Skeletal muscle satellite cell (primary cell): ENCODE results near the gene CNTNAP2.

Experiments used
- H3K27me3 ChIP-seq: 2 replicates; pipeline ENCODE4 v1.7.0; 2013; ENCODE audit warnings: low read length; ENCODE audit not compliant: control insufficient read depth, insufficient read depth
- H3K36me3 ChIP-seq: 2 replicates; pipeline ENCODE4 v1.7.0; 2013; ENCODE audit warnings: mild to moderate bottlenecking, control low read depth, low read length; ENCODE audit not compliant: insufficient read depth
- H3K4me1 ChIP-seq: 2 replicates; pipeline ENCODE4 v1.7.0; 2013; ENCODE audit warnings: low read length; ENCODE audit not compliant: control insufficient read depth, insufficient read depth
- H3K4me2 ChIP-seq: 2 replicates; pipeline ENCODE4 v1.7.0; 2013; ENCODE audit warnings: mild to moderate bottlenecking, low read length
- H3K4me3 ChIP-seq: 2 replicates; pipeline ENCODE4 v1.7.0; 2013; ENCODE audit warnings: low read length
- H3K9ac ChIP-seq: 2 replicates; pipeline ENCODE4 v1.7.0; 2013; ENCODE audit warnings: mild to moderate bottlenecking, low read depth, low read length, moderate library complexity
- H3K9me3 ChIP-seq: replicated peaks from 2 replicates; pipeline ENCODE4 v1.7.0; 2013; ENCODE audit warnings: mild to moderate bottlenecking, control low read depth, low read length

Gene CNTNAP2

DNA sequence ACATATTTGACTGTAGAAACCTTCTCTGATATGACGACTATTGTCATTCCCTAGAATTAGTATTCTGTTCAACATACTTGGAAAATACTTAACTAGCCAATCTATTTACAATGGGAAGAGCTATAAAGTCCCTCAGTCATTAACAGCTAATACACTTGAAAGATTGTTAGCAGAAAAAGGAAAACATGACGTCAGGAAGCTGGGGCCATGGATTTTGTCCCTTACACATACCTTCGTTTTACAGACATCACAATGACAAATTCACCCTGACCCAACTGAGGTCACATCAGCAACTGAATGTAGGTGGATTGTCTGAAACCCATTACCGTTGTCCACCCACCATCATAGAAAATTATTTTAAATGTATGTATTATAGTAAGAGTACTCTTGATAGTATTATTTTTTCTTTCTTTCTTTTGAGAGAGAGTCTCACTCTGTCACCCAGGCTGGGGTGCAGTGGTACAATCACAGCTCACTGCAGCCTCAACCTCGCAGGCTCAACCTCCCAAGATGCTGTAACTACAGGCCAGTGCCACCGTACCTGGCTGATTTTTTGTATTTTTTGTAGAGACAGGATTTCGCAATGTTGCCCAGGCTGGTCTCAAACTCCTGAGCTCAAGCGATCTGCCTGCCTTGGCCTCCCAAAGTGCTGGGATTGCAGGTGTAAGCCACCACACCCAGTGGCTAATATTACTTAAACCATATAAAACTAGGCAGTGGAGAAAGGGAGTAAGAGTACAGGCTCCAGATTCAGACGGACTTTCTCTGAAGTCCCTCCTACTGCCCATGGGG is 1977.0 kb downstream of the CNTNAP2 start:
- Histone ChIP-seq H3K27me3 (no peaks in the 10 kb centered on the region), H3K9me3 (no peaks in the 10 kb centered on the region), H3K36me3 (no peaks in the 10 kb centered on the region), H3K4me3 (no peak overlapping the region), H3K4me1 (no peaks in the 10 kb centered on the region), H3K9ac (no peak overlapping the region), H3K4me2 (no peak overlapping the region)

DNA sequence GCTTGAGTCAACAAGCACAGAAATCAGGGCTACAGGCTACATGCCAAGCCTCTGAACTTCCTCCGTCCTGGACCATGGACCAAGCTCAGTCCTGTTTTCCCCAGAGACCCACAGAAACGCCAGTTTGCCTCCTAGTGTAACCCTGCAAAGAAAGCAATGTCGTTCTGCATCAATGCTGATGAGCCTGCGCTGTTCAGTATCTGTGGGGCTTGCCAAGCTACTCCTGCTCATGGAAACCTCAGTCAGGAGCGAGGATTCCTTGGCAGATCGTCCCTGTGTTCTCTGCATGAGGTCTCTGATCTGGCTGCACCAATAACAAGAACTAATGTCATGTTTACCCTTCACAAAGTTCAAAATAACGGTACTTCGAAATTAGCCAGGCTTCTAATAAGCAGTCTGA is 1978.5 kb downstream of the CNTNAP2 start:
- Histone ChIP-seq H3K9me3 (no peaks in the 10 kb centered on the region), H3K36me3 (no peaks in the 10 kb centered on the region), H3K27me3 (no peaks in the 10 kb centered on the region), H3K9ac (no peak overlapping the region), H3K4me1 (no peaks in the 10 kb centered on the region), H3K4me3 (no peak overlapping the region), H3K4me2 (no peak overlapping the region)

DNA sequence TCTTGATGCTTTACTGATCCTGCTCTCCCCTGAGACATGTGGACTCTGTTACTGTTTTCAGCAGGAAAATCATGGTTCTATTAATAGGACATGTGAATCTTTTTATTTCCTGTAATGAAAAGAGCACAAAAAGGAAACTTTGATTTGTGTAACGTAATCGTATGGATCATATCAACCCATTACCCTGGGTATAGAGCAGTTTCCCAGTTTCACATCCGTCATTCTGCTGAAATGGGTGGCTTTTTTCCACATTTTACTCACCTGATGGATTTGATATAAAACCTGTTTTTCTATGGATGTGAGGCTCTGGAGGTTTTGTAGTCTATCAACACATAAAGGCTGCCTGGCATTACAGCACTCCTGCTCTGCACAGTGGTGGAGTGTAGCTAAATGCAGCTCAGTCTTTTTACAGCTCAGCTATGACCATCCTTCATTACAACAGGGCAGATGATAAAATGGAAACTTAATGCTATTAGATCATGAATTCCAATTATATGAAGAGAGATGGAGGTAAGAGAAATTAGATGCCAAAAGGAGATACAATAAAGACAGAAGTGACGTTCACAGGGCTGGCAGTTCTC is 1987.6 kb downstream of the CNTNAP2 start:
- Histone ChIP-seq H3K36me3 (no peaks in the 10 kb centered on the region), H3K9me3 (no peaks in the 10 kb centered on the region), H3K4me2 (no peak overlapping the region), H3K9ac (no peak overlapping the region), H3K4me3 (no peak overlapping the region), H3K27me3 (no peaks in the 10 kb centered on the region), H3K4me1 (no peaks in the 10 kb centered on the region)

DNA sequence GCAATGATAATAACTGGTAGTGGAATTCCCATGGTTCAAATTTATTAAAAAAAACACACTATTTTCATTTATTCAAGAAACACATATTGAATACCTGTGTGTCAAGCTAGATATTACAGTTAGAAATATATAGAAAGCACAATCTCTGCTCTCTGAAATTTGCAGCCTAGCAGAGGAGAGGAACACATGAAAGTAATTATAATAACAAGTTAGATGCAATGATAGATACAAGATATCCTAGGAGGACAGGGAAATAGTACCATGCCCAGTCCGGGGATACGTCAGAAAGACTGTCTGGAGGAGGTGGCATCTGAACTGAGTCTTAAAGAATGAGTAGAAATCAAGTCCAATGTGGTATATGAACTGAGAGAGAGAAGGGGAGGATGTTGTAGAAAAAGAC is 1988.3 kb downstream of the CNTNAP2 start:
- Histone ChIP-seq H3K4me1 (no peaks in the 10 kb centered on the region), H3K4me3 (no peak overlapping the region), H3K36me3 (no peaks in the 10 kb centered on the region), H3K4me2 (no peak overlapping the region), H3K9ac (no peak overlapping the region), H3K9me3 (no peaks in the 10 kb centered on the region), H3K27me3 (no peaks in the 10 kb centered on the region)

DNA sequence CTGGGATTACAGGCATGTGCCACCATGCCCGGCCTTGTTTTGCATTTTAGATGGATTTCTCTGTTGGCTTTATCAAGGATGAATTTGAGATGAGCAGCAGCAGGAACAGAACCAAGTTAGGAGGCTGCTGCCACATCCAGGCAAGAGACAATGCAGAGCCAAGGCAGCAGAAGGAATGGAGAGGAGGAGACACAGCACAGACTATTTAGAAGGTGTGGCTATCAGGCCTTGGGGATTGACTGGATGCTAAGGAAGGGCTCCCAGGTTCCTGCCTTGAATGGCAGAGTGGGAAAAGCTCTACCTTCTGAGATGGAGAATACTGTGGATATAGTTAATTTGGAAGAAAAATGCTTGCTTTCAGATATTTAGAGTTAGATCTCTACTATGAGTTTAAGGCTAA is 1989.3 kb downstream of the CNTNAP2 start:
- Histone ChIP-seq H3K4me1 (no peaks in the 10 kb centered on the region), H3K27me3 (no peaks in the 10 kb centered on the region), H3K4me2 (no peak overlapping the region), H3K9me3 (no peaks in the 10 kb centered on the region), H3K36me3 (no peaks in the 10 kb centered on the region), H3K9ac (no peak overlapping the region), H3K4me3 (no peak overlapping the region)

DNA sequence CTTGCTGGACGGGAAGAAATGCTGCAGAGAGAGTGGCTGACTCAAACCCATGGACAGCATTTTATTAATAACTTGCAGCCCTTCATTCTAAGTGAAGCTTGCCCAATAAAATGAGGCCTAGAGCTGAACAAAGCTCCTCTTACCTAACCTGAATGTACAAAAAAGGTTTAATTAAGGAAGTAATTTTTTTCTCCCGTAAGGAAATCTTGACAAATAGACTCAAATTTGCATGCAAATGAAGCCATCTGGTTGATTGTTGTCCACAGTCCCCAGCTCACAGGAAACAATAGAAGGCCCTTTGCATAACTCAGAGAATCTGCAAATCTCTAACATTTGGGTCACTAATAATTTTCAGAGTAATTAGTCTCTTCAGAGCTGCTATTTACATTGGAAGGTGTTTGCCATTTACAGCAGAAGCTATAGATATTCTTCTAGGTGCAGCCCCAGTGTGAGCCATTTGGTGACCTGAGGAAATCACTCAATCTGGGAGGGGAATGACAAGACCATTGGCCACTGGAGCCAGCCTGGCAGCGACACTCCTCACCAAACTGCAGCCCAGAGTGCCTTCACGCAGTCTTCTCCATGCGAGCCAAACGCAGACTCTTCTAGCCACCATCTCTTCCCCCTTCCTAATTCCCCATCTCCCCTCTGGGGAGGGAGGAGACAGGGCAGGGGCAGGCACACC is 1991.0 kb downstream of the CNTNAP2 start:
- no peaks in the 10 kb centered on the region for H3K4me1 ChIP-seq
- H3K9ac ChIP-seq, result no peak overlapping the region

DNA sequence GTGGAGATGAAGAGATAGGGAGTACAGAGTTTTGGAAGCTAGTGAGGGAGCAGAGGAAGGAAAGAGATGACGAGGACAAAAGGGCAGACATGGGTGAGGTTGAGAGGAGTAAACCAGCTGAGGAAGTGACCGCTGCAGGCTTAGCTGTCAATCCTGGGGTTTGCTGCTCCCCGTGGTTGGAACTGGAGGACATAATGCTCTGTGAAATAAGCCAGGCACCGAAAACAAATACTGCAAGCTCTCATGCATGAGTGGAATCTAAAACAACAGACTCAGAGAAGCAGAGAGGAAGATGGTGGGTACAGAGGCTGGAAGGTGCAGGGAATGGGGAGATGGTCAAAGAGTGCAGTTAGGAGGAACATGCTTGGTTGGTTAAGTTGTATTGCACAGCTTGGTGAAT is 1991.8 kb downstream of the CNTNAP2 start:
- Histone ChIP-seq H3K27me3 (no peaks in the 10 kb centered on the region), H3K36me3 (no peaks in the 10 kb centered on the region), H3K4me2 (no peak overlapping the region), H3K4me3 (no peak overlapping the region), H3K9ac (no peak overlapping the region), H3K4me1 (no peaks in the 10 kb centered on the region), H3K9me3 (no peaks in the 10 kb centered on the region)

More for the DNA sequence above, 1991.0 kb downstream of the CNTNAP2 start:
- H3K27me3 ChIP-seq, result no peaks in the 10 kb centered on the region
- no peak overlapping the region for H3K4me3 ChIP-seq
- H3K4me2 ChIP-seq, result no peak overlapping the region
- H3K9me3 ChIP-seq, result no peaks in the 10 kb centered on the region
- no peaks in the 10 kb centered on the region for H3K36me3 ChIP-seq

DNA sequence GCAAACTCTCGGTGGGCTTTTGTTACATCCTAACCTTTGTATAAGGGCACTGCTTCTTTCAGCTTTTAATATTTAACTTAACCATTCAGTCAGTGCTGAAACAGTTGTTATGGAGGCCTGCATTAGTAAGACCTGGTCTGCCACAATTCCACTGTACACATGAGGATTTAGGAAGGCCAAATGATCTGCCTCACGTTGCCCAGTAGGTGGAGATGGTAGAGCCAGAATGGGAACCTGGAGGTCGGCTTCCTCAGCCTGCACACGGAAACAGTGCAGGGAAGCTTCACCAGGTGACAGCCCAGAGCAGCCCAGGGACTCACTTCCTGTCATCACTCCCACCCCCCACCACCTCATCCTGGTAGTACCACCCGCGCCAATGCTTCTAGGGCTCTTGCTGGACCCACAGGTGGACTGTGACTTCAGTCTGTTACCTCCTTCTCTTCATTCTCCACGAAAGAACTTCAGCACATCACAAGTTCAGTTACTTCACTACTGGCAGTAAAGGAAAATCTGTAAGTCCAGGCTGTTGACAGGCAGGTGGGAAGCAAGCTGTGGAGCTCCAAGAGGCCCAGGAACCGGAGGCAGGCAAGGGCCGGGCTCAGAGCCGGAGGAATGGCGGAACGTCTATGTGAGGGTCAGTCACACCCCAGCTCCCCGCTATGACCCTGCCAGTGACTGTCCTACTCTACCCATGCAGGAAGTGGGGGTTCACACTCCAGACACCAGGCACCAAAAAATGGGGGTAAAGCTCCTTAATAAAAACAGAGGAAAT is 1993.7 kb downstream of the CNTNAP2 start:
- no peaks in the 10 kb centered on the region for H3K9me3 ChIP-seq
- no peaks in the 10 kb centered on the region for H3K36me3 ChIP-seq
- no peak overlapping the region for H3K9ac ChIP-seq
- H3K4me1 ChIP-seq, result no peaks in the 10 kb centered on the region
- no peaks in the 10 kb centered on the region for H3K27me3 ChIP-seq
- H3K4me3 ChIP-seq, result no peak overlapping the region
- no peak overlapping the region for H3K4me2 ChIP-seq

DNA sequence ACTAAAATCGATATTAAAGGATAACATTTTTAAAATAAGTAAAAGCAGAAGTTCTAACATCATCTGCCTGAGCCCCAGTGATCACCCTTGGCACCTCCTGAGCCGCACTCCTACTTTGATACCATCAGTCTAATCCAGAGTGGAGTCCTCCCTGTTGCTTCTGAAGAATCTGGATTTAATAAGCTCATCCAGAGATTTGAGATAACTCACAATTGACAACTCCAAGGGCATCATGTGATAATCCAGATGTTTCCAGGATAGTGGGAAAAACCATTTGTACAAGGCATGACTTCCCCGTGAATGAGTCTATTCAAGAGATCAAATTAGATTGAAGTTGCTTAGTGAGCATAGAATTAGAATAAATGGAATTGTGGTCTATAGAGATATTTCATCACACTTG is 1998.2 kb downstream of the CNTNAP2 start:
- Histone ChIP-seq H3K36me3 (no peaks in the 10 kb centered on the region), H3K9me3 (peaks cover 15% of the 10 kb centered on the region), H3K27me3 (no peaks in the 10 kb centered on the region), H3K9ac (no peak overlapping the region), H3K4me3 (no peak overlapping the region), H3K4me1 (no peaks in the 10 kb centered on the region), H3K4me2 (no peak overlapping the region)

DNA sequence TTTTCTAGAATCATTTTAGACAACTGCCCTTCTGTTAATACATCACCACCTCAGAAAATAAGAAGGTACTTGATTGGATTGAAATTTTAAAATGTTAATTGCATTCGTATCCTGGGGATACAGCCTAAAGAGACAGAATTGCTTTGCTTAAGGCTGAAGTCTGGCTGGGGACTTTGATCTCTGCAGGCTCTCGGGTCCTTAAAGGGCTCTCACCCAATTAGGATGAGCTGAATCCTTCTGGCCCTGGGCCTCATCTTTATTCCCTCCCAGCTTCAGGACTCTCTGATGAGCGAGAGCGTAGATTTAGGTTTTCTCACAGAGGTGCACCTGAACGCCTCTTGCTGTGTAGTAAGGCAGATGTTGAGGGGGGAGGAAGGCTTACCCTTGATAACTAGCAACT is 1998.7 kb downstream of the CNTNAP2 start:
- Histone ChIP-seq H3K36me3 (no peaks in the 10 kb centered on the region), H3K9ac (no peak overlapping the region), H3K4me2 (no peak overlapping the region), H3K4me1 (no peaks in the 10 kb centered on the region), H3K4me3 (no peak overlapping the region), H3K27me3 (no peaks in the 10 kb centered on the region), H3K9me3 (peaks cover 15% of the 10 kb centered on the region)

DNA sequence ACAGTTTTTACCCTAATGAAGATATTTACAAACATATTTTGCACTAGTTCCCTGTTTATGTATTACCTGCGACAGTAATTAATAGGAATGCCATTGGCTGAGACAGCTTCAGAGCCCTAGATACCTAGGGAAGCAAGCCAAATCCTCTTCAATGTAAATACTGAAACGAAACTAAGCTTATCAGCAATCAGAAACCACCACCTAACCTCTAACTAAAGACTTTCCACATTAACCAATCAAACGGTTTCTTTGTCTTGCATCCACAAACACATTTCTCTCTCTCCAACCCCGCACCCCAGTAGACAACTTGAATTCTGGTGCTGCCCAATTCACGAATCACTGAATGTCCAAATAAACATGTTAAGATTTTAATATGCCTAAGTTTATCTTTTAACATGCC is 1999.6 kb downstream of the CNTNAP2 start:
- peaks cover 15% of the 10 kb centered on the region for H3K9me3 ChIP-seq
- H3K4me1 ChIP-seq, result no peaks in the 10 kb centered on the region
- H3K4me3 ChIP-seq, result no peak overlapping the region
- H3K36me3 ChIP-seq, result no peaks in the 10 kb centered on the region
- H3K4me2 ChIP-seq, result no peak overlapping the region
- H3K9ac ChIP-seq, result no peak overlapping the region
- H3K27me3 ChIP-seq, result no peaks in the 10 kb centered on the region
